Activated CD8-positive, alpha-beta memory T cell treated with anti-CD3 and anti-CD28 coated beads, Interleukin-2, amount 50 U/mL, for 48 hours (primary cell): ENCODE measurements around the gene CFAP221.
"Not testable (repeated sequence)": the region's sequence is repeated elsewhere in the genome, so short reads cannot be mapped to it uniquely, and the experiment has no call there.

Experiments
- DNase-seq: peaks from one replicate; pipeline ENCODE4 v3.0.0-alpha.2; 2020

The CFAP221 gene

DNA sequence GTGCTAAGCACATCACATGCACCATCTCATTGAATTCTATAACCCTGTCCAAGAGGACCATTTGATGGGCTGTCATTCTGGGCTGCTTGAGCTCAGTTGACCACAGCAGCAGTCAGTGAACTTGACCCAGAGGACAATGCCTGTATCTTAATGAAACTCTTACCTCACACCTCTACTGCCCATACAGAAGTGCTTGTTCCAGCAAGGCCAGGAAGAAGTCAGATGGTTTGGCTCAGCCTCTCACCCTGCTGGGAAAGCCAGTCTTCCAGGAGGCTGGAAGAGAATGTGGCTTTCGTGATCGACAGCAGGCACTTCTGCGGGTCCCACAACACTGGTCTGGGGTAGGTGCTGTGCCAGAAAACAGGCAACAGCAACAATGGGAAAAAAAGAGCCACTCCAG, 47.3 kb downstream of the CFAP221 start:
- DNase-seq = no peak

- DNase-seq = no peak
These were observed 48.2 kb downstream of the CFAP221 start for GRCh38 chr2:119592436-119592835.

GRCh38 chr2:119596638-119597037, 52.4 kb downstream of the CFAP221 start:
- no peak for DNase-seq

DNA sequence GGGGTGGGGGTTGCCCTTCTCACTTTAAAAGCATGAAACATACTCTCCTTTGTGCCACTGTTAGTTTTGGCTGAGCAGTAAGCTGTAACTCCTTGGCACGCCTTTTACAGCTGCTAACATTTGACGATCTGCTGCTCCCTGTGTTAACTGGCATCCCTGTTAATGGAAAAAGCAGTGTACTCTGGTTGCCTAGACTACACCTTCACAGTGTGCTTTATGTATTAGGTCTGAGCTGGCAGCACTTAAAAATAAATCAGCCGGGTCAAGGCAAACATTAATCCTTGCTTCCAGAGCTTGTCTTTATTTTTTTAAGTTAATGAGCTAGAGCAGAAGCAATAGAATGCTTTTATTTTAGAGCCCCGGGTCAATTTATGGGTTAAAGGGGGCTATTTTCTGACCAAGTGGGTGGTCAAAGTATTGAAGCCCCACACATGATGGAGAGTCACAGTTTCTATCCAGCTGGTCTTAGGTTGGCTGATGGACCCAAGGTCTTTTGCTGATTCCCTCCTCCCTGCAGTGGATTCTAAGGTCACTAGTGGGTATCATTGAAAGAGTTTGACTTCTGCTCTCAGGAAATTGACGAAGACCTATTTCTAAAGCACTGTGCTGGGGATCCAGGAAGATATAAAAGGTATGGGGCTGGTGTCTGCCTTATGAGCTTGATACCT, 54.5 kb downstream of the CFAP221 start:
- no peak for DNase-seq

- no peak for DNase-seq
These were observed 55.1 kb downstream of the CFAP221 start for GRCh38 chr2:119599384-119599783.

- no peak for DNase-seq
These were observed 60.8 kb downstream of the CFAP221 start for GRCh38 chr2:119605096-119605495.

- no peak for DNase-seq
These were observed 62.4 kb downstream of the CFAP221 start for GRCh38 chr2:119606674-119607073.

DNA sequence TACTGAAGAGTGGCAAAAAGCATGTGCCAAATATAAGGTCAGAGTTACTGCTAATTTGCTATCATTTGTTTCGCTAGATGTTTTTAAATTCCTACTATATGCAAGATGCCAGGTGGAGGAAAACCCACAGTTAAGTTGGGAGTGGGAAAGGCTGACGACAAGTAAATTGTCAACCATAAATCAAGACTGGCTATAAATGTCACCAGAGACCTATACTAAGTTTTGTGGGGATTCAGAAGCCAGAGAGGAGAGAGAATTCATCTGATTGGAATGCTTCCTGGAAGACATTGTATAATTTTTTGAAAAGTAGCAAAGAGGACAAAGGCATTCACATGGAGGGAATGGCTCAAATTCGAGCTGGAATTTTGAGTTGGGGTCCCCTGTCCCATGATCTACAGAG, 64.3 kb downstream of the CFAP221 start:
- no peak for DNase-seq

DNA sequence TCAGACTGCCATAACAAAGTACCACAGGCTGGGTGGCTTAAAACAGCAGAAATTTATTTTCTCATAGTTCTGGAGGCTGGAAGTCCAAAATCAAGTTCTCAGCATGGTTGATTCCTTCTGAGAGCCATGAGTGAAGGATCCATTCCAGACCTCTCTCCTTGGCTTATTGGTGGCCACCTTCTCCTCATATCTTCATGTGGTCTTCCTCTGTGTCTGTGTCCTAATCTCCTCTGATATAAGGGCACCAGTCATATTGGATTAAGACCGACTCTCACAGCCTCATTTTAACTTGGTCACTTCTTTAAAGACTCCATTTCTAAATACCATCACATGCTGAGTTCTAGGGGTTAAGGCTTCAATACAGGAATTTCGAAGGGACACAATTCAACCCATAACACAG, 65.1 kb downstream of the CFAP221 start:
- no peak for DNase-seq

- DNase-seq = not testable (repeated sequence)
These were observed 69.9 kb downstream of the CFAP221 start for GRCh38 chr2:119614140-119614539.

GRCh38 chr2:119616421-119616820, 72.2 kb downstream of the CFAP221 start:
- no peak for DNase-seq

- no peak for DNase-seq
These were observed 73.2 kb downstream of the CFAP221 start for GRCh38 chr2:119617455-119617854.

DNA sequence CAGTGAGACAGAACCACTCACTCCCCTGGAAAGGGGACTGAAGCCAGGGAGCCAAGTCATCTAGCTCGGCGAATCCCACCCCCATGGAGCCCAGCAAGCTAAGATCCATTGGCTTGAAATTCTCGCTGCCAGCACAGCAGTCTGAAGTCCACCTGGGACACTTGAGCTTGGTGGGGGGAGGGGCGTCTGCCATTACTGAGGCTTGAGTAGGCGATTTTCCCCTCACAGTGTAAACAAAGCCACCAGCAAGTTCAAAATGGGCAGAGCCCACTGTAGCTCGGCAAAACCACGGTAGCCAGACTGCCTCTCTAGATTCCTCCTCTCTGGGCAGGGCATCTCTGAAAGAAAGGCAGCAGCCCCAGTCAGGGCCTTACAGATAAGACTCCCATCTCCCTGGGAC, 74.5 kb downstream of the CFAP221 start:
- DNase-seq = not testable (repeated sequence)

DNA sequence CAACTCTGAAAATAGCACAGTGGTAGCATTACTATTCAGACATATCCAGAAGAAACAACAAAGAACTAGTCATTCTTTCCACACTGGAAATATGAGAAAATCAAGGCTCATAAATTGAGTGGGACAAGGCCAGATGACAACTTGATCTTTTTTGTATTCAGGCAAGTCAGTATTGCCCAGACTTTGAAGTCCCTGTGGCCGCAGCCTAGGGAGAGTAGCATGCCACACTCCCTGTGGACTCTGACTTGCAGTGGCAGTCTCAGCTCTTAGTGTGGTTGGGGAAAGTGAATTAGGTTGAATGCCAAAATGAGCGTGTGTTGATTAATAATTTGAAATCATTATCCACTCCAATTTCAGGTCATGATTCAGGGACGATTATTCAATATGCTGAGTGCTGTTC, 81.0 kb downstream of the CFAP221 start:
- DNase-seq = no peak

DNA sequence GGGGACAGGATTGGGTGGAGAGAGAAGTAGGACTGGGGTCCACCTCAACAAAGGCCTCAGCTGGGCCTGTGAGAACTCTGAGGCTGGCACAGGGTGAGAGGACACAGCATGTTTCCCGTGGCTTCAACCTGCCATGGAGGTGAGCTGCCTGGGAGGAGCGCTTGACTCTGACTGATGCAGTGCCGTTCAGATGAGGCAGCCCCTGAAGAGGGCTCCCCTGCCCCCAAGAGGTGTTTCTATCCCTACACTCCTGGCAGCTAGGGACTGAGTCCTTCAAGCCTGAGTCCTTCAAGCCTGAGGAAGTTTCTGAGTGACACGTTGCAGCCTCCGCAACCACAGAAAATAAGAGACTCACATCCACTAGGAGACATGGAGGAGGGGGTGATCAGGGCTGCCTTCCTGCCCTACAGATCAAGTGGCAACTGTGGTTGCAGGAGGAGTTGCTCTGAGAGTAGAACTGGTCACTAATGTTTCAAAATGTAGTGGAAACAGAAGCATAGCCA, 85.1 kb downstream of the CFAP221 start:
- no peak for DNase-seq

DNA sequence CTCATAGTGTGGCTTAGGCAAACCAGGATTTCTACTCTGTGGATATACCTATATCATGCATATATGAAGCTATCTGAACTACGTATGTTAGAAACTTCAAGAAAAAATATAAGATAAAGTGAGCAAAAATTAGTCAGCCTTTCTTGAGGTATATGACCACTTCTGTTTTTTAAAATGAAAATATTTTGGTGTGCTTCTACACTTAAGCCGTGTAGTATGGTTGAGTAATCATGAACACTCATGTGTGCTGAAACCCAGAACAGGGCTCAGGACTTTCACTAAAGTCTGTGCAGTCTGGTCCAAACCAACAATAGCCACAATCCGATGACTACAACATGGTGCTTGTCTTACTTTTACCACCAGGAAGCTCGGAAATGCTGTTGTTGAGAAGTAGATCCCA, 85.9 kb downstream of the CFAP221 start:
- no peak for DNase-seq

GRCh38 chr2:119637371-119637770, 93.1 kb downstream of the CFAP221 start:
- DNase-seq = no peak

- DNase-seq = no peak
These were observed 94.0 kb downstream of the CFAP221 start for GRCh38 chr2:119638246-119638645.

GRCh38 chr2:119638685-119639554, 94.7 kb downstream of the CFAP221 start:
- DNase-seq = no peak

GRCh38 chr2:119641562-119642258, 97.5 kb downstream of the CFAP221 start:
- DNase-seq = peak; percentile 84

DNA sequence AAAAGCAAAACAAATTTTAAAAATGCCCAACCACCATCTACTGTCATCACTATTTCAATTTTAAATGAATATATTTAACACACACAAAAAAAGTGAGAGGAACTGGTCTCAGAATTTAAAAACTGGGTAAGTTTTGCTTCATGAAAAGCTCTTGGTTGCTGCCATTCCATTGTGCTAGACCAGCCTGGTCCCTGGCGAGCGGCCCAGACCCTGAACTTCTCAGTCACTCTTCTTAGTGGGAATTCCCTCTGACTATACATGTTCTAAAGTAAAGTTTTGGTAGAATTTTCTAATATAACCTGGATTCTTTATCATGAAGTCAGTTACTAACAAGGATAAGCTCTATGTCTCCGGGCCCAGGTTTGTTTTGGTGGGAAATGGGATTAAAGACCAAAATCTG, 99.9 kb downstream of the CFAP221 start:
- DNase-seq = no peak

DNA sequence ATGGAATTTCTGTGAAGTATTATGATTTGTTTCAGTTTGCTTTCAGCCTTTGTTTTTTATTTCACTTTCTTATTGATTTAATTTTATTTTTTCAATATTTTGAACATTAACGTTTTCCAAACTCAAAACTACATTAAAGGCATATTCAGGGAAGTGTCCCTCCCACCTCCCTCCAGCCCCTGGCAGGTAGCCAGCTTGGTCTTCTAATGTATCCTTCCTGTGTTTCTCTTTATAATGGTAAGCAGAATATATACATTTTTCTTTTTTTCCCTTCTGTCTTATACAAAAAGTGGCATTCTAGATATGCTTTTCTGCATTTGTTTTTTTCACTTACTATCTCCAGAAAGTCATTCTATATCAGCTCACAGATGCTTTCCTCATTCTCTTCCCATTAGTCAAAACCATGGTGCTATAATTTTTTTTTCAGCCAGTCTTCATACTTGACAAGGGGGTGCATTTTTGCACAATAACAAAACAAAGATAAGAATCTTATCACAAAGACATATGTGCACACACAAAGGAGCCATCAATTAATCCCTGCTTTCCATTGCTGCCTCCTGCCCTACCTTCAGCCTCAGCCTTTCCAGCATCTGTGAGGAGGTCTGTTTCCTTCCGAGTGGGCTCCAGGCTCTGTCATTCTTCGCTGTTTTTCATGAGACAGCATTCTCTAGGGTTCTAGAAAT, 101.1 kb downstream of the CFAP221 start:
- DNase-seq = no peak

DNA sequence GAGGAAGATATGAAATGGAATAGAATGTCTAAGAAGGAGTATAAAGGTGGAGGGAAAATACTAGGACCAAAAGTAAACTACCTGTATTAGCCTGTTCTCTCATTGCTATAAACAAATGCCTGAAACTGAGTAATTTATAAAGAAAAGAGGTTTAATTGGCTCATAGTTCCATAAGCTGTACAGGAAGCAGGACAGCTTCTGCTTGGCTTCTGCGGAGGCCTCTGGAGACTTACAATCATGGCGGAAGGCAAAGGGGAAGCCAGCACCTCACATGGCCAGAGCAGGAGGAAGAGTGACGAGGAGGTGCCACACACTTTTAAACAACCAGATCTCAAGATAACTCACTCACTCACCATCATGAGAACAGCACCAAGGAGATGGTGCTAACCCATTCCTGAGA, 101.9 kb downstream of the CFAP221 start:
- no peak for DNase-seq
